HepG2 (cell line): ENCODE data around the gene RAB29. TPM values are rescaled to one million over a fixed set of nuclear protein-coding genes. Genes with fewer than 3 reads are reported as not detected.

Experiments
- KDM2A ChIP-seq: sonication (generic); formaldehyde crosslinking; IDR thresholded peaks from 2 replicates; pipeline ENCODE4 v1.4.0; 2020; ENCODE audit warnings: low read depth, missing genetic modification reagents, borderline replicate concordance
- MTA1 ChIP-seq: sonication (generic); formaldehyde crosslinking; IDR thresholded peaks from 2 replicates; pipeline ENCODE4 v1.4.0; 2020; ENCODE audit warnings: missing genetic modification reagents, mild to moderate bottlenecking, borderline replicate concordance
- NRL ChIP-seq: sonication (generic); formaldehyde crosslinking; IDR thresholded peaks from 2 replicates; pipeline ENCODE4 v1.5.0; 2020; ENCODE audit warnings: missing genetic modification reagents, mild to moderate bottlenecking, moderate library complexity, borderline replicate concordance
- POLR2G ChIP-seq: fragments of 200-400 bp; formaldehyde crosslinking; IDR thresholded peaks from 2 replicates; pipeline ENCODE4 v1.6.1; 2018; ENCODE audit warnings: mild to moderate bottlenecking, low read depth, low read length, moderate library complexity
- ZBTB20 ChIP-seq: sonication (generic); formaldehyde crosslinking; IDR thresholded peaks from 2 replicates; pipeline ENCODE4 v1.8.1; 2023; ENCODE audit warnings: missing genetic modification reagents, low read depth, mild to moderate bottlenecking, borderline replicate concordance
- ZNF136 ChIP-seq: sonication (generic); formaldehyde crosslinking; IDR thresholded peaks from 2 replicates; pipeline ENCODE4 v1.8.1; 2022; ENCODE audit warnings: low read depth, mild to moderate bottlenecking, moderate library complexity, missing genetic modification reagents
- ZSCAN21 ChIP-seq: sonication (generic); formaldehyde crosslinking; IDR thresholded peaks from 2 replicates; pipeline ENCODE4 v1.8.0; 2022; ENCODE audit warnings: mild to moderate bottlenecking, missing genetic modification reagents, moderate library complexity, borderline replicate concordance
- polyA plus RNA-seq, 8 experiments: library from polyadenylated mRNA; depleted of rRNA in 3 of 8; stranded (reverse) in 7 of 8; unstranded in 1 of 8; fragments of >200 nt; fragmentation: Illumina TruSeq in 4 of 8; extraction: Trizol in 4 of 8; gene quantifications; 2 replicates each; pipeline versions ENCODE4 v1.2.1 to v1.2.3, GENCODE V29; 2011 to 2016; ENCODE audit warnings: low read depth in 4 of 8, missing spikeins in 1 of 8, mixed read lengths in 1 of 8; ENCODE audit not compliant: insufficient read depth in 1 of 8
- total RNA-seq, 5 experiments: library from RNA; depleted of rRNA; stranded (reverse); fragments of >200 nt; fragmentation: Illumina TruSeq; extraction: Trizol; gene quantifications; 2 replicates each; pipeline ENCODE4 v1.2.3, GENCODE V29; 2016; ENCODE audit warnings: low read depth in 1 of 5
- TF ChIP-seq, protein P1 (sequence below): sonication (generic); formaldehyde crosslinking; IDR thresholded peaks from 2 replicates; pipeline ENCODE4 v1.4.0; 2020; ENCODE audit warnings: missing genetic modification reagents
- TF ChIP-seq, protein P2 (sequence below): sonication (generic); IDR thresholded peaks from 2 replicates; pipeline ENCODE4 v1.6.1; 2016; ENCODE audit warnings: low read depth, borderline replicate concordance
- TF ChIP-seq, protein P3 (sequence below): IDR thresholded peaks from 2 replicates; pipeline ENCODE4 v1.6.1; 2016; ENCODE audit warnings: mild to moderate bottlenecking
- TF ChIP-seq, protein P4 (sequence below): sonication (generic); formaldehyde crosslinking; IDR thresholded peaks from 2 replicates; pipeline ENCODE4 v1.5.0; 2020; ENCODE audit warnings: mild to moderate bottlenecking, missing genetic modification reagents, moderate library complexity
- TF ChIP-seq, protein P5 (sequence below): sonication (generic); formaldehyde crosslinking; IDR thresholded peaks from 2 replicates; pipeline ENCODE4 v1.9.0; 2022; ENCODE audit warnings: missing genetic modification reagents, mild to moderate bottlenecking, borderline replicate concordance
- TF ChIP-seq, protein P6 (sequence below): sonication (generic); formaldehyde crosslinking; IDR thresholded peaks from 2 replicates; pipeline ENCODE4 v1.5.1; 2020; ENCODE audit warnings: mild to moderate bottlenecking, missing genetic modification reagents, moderate library complexity
- TF ChIP-seq, protein P7 (sequence below): sonication (generic); formaldehyde crosslinking; IDR thresholded peaks from 2 replicates; pipeline ENCODE4 v1.8.1; 2023; ENCODE audit warnings: mild to moderate bottlenecking, moderate library complexity, missing genetic modification reagents

RAB29 gene
- total and polyA plus RNA-seq, 2 of the 13 experiments (the other 11 are each of a cell fraction or from before 2014, with no cell fraction given) = 8.7 to 10.1 TPM

DNA sequence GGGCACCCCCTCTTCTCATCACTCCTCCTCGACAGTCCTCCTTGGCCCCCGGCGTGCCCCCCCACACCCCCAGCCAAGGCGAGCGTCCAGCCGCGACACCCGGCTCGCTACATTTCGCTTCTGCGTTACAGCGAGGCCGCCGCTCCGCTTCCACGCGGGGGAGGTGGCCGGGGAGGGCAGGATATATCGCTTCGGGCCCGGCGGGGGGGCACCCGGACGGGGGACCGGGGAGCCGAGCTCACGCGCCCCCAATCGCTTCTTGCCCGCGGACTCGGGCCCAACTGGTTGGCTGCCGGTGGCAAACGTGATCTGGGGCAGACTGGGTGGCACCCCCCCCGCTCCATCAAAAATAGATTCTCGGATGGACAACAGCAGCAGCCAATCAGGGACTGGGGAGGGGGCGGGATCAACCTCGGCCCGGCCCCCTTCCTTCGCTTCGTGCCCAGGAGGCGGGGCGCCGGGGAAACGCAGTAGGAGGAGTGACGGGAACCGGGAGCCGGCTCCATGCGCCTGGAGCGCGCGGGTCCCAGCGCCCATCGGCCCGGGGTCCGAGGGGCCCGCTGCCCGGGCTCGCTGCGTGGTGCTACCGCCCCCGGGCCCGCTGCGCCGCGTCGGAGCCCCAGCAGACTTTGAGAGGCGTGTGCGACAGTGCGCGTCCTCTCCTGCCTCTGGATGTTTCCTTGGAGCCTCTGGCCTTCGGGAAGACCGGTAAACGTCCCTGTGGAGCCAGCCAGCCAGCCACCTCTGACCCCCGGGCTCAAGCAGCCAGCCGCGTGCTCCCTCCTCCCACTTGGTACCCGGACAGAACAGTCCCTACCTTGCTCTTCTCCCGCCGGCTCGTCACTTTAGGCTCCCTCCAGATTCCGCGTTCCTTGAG, 37.8 kb upstream of the RAB29 start, which contains the start of gene SLC41A1 (continued):
- TF ChIP-seq, protein P1, sequence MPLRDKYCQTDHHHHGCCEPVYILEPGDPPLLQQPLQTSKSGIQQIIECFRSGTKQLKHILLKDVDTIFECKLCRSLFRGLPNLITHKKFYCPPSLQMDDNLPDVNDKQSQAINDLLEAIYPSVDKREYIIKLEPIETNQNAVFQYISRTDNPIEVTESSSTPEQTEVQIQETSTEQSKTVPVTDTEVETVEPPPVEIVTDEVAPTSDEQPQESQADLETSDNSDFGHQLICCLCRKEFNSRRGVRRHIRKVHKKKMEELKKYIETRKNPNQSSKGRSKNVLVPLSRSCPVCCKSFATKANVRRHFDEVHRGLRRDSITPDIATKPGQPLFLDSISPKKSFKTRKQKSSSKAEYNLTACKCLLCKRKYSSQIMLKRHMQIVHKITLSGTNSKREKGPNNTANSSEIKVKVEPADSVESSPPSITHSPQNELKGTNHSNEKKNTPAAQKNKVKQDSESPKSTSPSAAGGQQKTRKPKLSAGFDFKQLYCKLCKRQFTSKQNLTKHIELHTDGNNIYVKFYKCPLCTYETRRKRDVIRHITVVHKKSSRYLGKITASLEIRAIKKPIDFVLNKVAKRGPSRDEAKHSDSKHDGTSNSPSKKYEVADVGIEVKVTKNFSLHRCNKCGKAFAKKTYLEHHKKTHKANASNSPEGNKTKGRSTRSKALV = peak; percentile 58; the same call in 1 of the 2 replicates
- TF ChIP-seq, protein P2, sequence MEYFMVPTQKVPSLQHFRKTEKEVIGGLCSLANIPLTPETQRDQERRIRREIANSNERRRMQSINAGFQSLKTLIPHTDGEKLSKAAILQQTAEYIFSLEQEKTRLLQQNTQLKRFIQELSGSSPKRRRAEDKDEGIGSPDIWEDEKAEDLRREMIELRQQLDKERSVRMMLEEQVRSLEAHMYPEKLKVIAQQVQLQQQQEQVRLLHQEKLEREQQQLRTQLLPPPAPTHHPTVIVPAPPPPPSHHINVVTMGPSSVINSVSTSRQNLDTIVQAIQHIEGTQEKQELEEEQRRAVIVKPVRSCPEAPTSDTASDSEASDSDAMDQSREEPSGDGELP = no peak; the same call in 1 of the 2 replicates
- TF ChIP-seq ZNF136 = no peak
- TF ChIP-seq, protein P3, sequence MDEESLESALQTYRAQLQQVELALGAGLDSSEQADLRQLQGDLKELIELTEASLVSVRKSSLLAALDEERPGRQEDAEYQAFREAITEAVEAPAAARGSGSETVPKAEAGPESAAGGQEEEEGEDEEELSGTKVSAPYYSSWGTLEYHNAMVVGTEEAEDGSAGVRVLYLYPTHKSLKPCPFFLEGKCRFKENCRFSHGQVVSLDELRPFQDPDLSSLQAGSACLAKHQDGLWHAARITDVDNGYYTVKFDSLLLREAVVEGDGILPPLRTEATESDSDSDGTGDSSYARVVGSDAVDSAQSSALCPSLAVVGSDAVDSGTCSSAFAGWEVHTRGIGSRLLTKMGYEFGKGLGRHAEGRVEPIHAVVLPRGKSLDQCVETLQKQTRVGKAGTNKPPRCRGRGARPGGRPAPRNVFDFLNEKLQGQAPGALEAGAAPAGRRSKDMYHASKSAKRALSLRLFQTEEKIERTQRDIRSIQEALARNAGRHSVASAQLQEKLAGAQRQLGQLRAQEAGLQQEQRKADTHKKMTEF (CRISPR knock-in tag) = 0 out of 2 replicates have a peak, but pooled peaks have one; percentile 15
- TF ChIP-seq, protein P4, sequence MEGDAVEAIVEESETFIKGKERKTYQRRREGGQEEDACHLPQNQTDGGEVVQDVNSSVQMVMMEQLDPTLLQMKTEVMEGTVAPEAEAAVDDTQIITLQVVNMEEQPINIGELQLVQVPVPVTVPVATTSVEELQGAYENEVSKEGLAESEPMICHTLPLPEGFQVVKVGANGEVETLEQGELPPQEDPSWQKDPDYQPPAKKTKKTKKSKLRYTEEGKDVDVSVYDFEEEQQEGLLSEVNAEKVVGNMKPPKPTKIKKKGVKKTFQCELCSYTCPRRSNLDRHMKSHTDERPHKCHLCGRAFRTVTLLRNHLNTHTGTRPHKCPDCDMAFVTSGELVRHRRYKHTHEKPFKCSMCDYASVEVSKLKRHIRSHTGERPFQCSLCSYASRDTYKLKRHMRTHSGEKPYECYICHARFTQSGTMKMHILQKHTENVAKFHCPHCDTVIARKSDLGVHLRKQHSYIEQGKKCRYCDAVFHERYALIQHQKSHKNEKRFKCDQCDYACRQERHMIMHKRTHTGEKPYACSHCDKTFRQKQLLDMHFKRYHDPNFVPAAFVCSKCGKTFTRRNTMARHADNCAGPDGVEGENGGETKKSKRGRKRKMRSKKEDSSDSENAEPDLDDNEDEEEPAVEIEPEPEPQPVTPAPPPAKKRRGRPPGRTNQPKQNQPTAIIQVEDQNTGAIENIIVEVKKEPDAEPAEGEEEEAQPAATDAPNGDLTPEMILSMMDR (CRISPR knock-in tag) = no peak
- no peak for TF ChIP-seq ZBTB20 (CRISPR knock-in tag)
- TF ChIP-seq MTA1 (CRISPR knock-in tag) = peak; percentile 12; the same call in 1 of the 2 replicates
- peak; percentile 37; the same call in 1 of the 2 replicates for TF ChIP-seq ZSCAN21
- TF ChIP-seq, protein P5, sequence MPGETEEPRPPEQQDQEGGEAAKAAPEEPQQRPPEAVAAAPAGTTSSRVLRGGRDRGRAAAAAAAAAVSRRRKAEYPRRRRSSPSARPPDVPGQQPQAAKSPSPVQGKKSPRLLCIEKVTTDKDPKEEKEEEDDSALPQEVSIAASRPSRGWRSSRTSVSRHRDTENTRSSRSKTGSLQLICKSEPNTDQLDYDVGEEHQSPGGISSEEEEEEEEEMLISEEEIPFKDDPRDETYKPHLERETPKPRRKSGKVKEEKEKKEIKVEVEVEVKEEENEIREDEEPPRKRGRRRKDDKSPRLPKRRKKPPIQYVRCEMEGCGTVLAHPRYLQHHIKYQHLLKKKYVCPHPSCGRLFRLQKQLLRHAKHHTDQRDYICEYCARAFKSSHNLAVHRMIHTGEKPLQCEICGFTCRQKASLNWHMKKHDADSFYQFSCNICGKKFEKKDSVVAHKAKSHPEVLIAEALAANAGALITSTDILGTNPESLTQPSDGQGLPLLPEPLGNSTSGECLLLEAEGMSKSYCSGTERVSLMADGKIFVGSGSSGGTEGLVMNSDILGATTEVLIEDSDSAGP (CRISPR knock-in tag) = peak; percentile 16; the same call in 1 of the 2 replicates
- TF ChIP-seq KDM2A (CRISPR knock-in tag) = peak; percentile 18; the same call in 1 of the 2 replicates
- no peak for TF ChIP-seq POLR2G
- TF ChIP-seq, protein P6, sequence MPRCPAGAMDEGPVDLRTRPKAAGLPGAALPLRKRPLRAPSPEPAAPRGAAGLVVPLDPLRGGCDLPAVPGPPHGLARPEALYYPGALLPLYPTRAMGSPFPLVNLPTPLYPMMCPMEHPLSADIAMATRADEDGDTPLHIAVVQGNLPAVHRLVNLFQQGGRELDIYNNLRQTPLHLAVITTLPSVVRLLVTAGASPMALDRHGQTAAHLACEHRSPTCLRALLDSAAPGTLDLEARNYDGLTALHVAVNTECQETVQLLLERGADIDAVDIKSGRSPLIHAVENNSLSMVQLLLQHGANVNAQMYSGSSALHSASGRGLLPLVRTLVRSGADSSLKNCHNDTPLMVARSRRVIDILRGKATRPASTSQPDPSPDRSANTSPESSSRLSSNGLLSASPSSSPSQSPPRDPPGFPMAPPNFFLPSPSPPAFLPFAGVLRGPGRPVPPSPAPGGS (CRISPR knock-in tag) = 0 out of 2 replicates have a peak, but pooled peaks have one; percentile 51
- peak; percentile 56; the same call in 1 of the 2 replicates for TF ChIP-seq NRL
- TF ChIP-seq, protein P7, sequence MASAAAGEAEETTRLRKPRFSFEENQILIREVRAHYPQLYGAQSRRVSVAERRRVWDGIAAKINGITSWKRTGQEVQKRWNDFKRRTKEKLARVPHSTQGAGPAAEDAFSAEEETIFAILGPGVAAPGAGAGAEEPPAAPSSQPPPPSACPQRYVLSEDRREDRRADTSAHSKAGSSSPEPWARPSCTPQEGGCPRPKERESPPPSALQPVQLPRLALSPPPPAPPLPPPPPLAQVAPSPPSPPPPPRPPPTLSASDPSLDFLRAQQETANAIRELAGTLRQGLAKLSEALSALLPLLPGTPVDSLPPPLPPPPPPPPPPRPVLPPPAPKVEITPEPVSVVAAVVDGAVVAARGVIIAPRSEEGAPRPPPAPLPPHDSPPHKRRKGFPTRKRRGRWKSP (CRISPR knock-in tag) = 0 out of 2 replicates have a peak, but pooled peaks have one; percentile 34
